OCI-LY3 (cell line): ENCODE data around the gene TAS1R1.

Experiments used
- EZH2phosphoT487 ChIP-seq: fragments of 200-600 bp; shearing (Covaris generic); IDR thresholded peaks from 2 replicates; pipeline ENCODE4 v1.6.1; 2018; ENCODE audit warnings: antibody characterized with exemption, mixed run types, low read depth
- TF ChIP-seq, protein P1 (sequence below): fragments of 200-600, 300-600 bp; sonication (generic); IDR thresholded peaks from 2 replicates; pipeline ENCODE4 v1.5.1; 2014; ENCODE audit warnings: antibody characterized with exemption, low read length, low read depth

DNA sequence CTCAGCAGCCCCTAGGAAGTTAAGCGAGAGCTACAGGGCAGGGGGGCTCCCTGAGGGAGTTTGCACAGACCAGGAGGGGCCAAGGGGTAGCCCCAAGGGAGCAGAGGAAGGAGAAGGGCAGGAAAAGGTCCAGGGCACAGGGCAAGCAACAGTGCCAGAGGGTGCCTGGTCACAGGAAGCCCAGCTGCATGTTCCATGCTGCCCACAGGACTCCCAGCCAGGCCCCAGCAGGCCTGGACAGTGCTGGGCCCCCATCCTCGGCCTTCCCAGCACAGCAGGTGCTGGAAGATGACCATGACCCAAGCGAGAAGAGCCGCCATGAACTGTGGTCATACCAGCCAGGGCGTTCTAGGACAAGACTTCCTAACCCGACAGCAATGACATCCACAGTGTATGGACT, 36.5 kb downstream of the TAS1R1 start:
- TF ChIP-seq, protein P1, sequence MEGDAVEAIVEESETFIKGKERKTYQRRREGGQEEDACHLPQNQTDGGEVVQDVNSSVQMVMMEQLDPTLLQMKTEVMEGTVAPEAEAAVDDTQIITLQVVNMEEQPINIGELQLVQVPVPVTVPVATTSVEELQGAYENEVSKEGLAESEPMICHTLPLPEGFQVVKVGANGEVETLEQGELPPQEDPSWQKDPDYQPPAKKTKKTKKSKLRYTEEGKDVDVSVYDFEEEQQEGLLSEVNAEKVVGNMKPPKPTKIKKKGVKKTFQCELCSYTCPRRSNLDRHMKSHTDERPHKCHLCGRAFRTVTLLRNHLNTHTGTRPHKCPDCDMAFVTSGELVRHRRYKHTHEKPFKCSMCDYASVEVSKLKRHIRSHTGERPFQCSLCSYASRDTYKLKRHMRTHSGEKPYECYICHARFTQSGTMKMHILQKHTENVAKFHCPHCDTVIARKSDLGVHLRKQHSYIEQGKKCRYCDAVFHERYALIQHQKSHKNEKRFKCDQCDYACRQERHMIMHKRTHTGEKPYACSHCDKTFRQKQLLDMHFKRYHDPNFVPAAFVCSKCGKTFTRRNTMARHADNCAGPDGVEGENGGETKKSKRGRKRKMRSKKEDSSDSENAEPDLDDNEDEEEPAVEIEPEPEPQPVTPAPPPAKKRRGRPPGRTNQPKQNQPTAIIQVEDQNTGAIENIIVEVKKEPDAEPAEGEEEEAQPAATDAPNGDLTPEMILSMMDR = no peak
- no peak for TF ChIP-seq EZH2phosphoT487
